IgD-negative memory B cell (primary cell): ENCODE results near the gene GCM1. TPM values are rescaled to one million over a fixed set of nuclear protein-coding genes. Genes with fewer than 3 reads are reported as not detected.

Experiments
- H3K27ac Mint-ChIP-seq, 3 donors: one replicate each; pipeline ENCODE4 v1.8.0; 2020 to 2022; ENCODE audit warnings: mild to moderate bottlenecking in 3 of 3, mixed read lengths in 3 of 3, moderate library complexity in 1 of 3
- H3K27me3 Mint-ChIP-seq: one replicate; pipeline ENCODE4 v1.8.0; 2021; ENCODE audit warnings: mixed read lengths
- H3K36me3 Mint-ChIP-seq: one replicate; pipeline ENCODE4 v1.8.0; 2020; ENCODE audit warnings: mild to moderate bottlenecking, mixed read lengths
- H3K4me1 Mint-ChIP-seq, 3 donors: one replicate each; pipeline ENCODE4 v1.8.0; 2020 to 2022; ENCODE audit warnings: mixed read lengths in 3 of 3, mild to moderate bottlenecking in 1 of 3
- H3K4me3 Mint-ChIP-seq, 4 donors: one replicate each; pipeline ENCODE4 v1.8.0; 2020 to 2022; ENCODE audit warnings: mild to moderate bottlenecking in 4 of 4, mixed read lengths in 4 of 4, moderate library complexity in 3 of 4
- H3K9me3 Mint-ChIP-seq, 3 donors: one replicate each; pipeline ENCODE4 v1.8.0; 2020 to 2021; ENCODE audit warnings: mixed read lengths in 3 of 3, mild to moderate bottlenecking in 1 of 3
- polyA plus RNA-seq: library from polyadenylated mRNA; unstranded; fragments of 300-500 nt; fragmentation: Illumina TruSeq; gene quantifications from one replicate; pipeline ENCODE4 v1.2.3, GENCODE V29; 2021

The GCM1 gene
- polyA plus RNA-seq, 1 donor from 2014 or later: not detected

- no peak overlapping the region for H3K4me3 Mint-ChIP-seq
- no peaks in the 10 kb centered on the region for H3K4me1 Mint-ChIP-seq
- no peaks in the 10 kb centered on the region for H3K9me3 Mint-ChIP-seq
- no peaks in the 10 kb centered on the region for H3K27me3 Mint-ChIP-seq
- H3K27ac Mint-ChIP-seq: peak overlapping the region in 2 of 3 donors; percentile 11 to 26
- H3K36me3 Mint-ChIP-seq: no peaks in the 10 kb centered on the region
Observed at GRCh38 chr6:53103993-53104675, 44.5 kb downstream of the GCM1 start.

- Mint-ChIP-seq H3K27ac (peak overlapping the region in 1 of 3 donors; percentile 69), H3K4me1 (no peaks in the 10 kb centered on the region), H3K36me3 (no peaks in the 10 kb centered on the region), H3K4me3 (no peak overlapping the region), H3K27me3 (no peaks in the 10 kb centered on the region), H3K9me3 (no peaks in the 10 kb centered on the region)
Observed at GRCh38 chr6:53101006-53101405, 47.6 kb downstream of the GCM1 start.

- H3K4me1 Mint-ChIP-seq: no peaks in the 10 kb centered on the region
- H3K27ac Mint-ChIP-seq: peak overlapping the region in 1 of 3 donors; percentile 43
- no peaks in the 10 kb centered on the region for H3K36me3 Mint-ChIP-seq
- H3K27me3 Mint-ChIP-seq: no peaks in the 10 kb centered on the region
- H3K4me3 Mint-ChIP-seq: no peak overlapping the region
- no peaks in the 10 kb centered on the region for H3K9me3 Mint-ChIP-seq
Observed at GRCh38 chr6:53100561-53100960, 48.1 kb downstream of the GCM1 start.

GRCh38 chr6:53095716-53096115 lies 52.9 kb downstream of the GCM1 start:
- H3K36me3 Mint-ChIP-seq: peaks cover 7% of the 10 kb centered on the region
- H3K27ac Mint-ChIP-seq: no peak overlapping the region
- no peak overlapping the region for H3K4me3 Mint-ChIP-seq
- no peaks in the 10 kb centered on the region for H3K27me3 Mint-ChIP-seq
- H3K4me1 Mint-ChIP-seq: no peaks in the 10 kb centered on the region
- H3K9me3 Mint-ChIP-seq: no peaks in the 10 kb centered on the region

- Mint-ChIP-seq H3K36me3 (peaks cover 7% of the 10 kb centered on the region), H3K9me3 (no peaks in the 10 kb centered on the region), H3K4me3 (no peak overlapping the region), H3K27me3 (no peaks in the 10 kb centered on the region), H3K4me1 (no peaks in the 10 kb centered on the region), H3K27ac (no peak overlapping the region)
Observed at GRCh38 chr6:53095270-53095669, 53.4 kb downstream of the GCM1 start.

GRCh38 chr6:53090576-53090975 lies 58.1 kb downstream of the GCM1 start:
- H3K36me3 Mint-ChIP-seq: peaks cover 10% of the 10 kb centered on the region
- no peaks in the 10 kb centered on the region for H3K9me3 Mint-ChIP-seq
- peak overlapping the region in 1 of 3 donors; percentile 39 for H3K27ac Mint-ChIP-seq
- no peaks in the 10 kb centered on the region for H3K4me1 Mint-ChIP-seq
- H3K27me3 Mint-ChIP-seq: no peaks in the 10 kb centered on the region
- H3K4me3 Mint-ChIP-seq: no peak overlapping the region

- Mint-ChIP-seq H3K27ac (peak overlapping the region in 1 of 3 donors; percentile 39), H3K36me3 (peaks cover 10% of the 10 kb centered on the region), H3K9me3 (no peaks in the 10 kb centered on the region), H3K27me3 (no peaks in the 10 kb centered on the region), H3K4me3 (no peak overlapping the region), H3K4me1 (no peaks in the 10 kb centered on the region)
Observed at GRCh38 chr6:53089948-53090347, 58.7 kb downstream of the GCM1 start.

- H3K9me3 Mint-ChIP-seq: no peaks in the 10 kb centered on the region
- H3K4me1 Mint-ChIP-seq: no peaks in the 10 kb centered on the region
- no peaks in the 10 kb centered on the region for H3K27me3 Mint-ChIP-seq
- H3K4me3 Mint-ChIP-seq: no peak overlapping the region
- H3K36me3 Mint-ChIP-seq: peaks cover 6% of the 10 kb centered on the region
- H3K27ac Mint-ChIP-seq: no peak overlapping the region
Observed at GRCh38 chr6:53086302-53086701, 62.3 kb downstream of the GCM1 start.

- no peak overlapping the region for H3K27ac Mint-ChIP-seq
- H3K4me3 Mint-ChIP-seq: no peak overlapping the region
- no peaks in the 10 kb centered on the region for H3K9me3 Mint-ChIP-seq
- H3K4me1 Mint-ChIP-seq: no peaks in the 10 kb centered on the region
- H3K27me3 Mint-ChIP-seq: no peaks in the 10 kb centered on the region
- peaks cover 3% of the 10 kb centered on the region for H3K36me3 Mint-ChIP-seq
Observed at GRCh38 chr6:53080813-53081212, 67.8 kb downstream of the GCM1 start.

Other genes starting within 250 kb of the GCM1 start
- not detected for gene GSTA3, start 239.1 kb downstream of the GCM1 start, polyA plus RNA-seq
- 4.1 TPM for gene GSTA4, start 153.6 kb downstream of the GCM1 start, polyA plus RNA-seq
- 5.2 TPM for gene CILK1, start 87.0 kb downstream of the GCM1 start, polyA plus RNA-seq
- 48.3 TPM for gene FBXO9, start 83.4 kb downstream of the GCM1 start, polyA plus RNA-seq
- 156 TPM for gene ELOVL5, start 200.1 kb upstream of the GCM1 start, polyA plus RNA-seq